NCI-H1105 treated with DMSO at 0.1 percent for 48 hours (cell line): ENCODE data around the gene UGT1A10.

Source experiments
- DNase-seq: peaks from one replicate; lab custom pipeline; 2025; lab: John Stamatoyannopoulos, UW

UGT1A10 gene

DNA sequence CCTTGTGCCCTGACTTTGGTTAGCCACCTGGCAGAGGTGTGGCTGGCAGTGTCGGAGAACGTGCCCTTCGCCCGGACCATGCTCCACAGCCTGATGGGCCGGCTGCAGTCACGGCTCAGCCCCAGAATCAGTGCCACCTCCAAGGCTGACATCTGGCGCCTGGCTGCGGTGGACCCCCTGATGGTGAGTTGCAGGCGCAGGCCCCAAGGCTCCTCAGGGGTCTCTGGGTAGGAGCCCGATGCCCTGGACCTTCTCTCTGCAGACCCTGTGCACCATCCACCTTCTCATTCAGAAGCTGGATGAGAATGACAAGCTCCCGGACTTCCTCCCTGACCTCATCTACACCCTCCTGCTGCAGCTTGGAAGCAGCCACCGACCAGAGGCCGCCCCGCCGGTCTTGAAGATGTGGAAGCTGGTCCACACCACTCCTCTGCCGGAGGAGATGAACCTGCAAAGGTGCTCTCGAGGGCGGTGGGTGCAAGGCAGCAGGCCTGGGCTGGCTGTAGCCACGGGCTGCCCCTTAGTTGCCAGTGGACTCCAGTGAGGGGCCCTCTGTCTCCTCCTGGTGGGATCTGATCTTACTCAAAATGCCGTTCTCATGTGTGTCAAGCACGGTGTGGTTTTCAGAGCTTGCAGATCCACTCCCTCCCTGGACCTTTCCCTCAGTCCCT is 186.0 kb downstream of the UGT1A10 start:
- no peak for DNase-seq
